Ovary (tissue), 3 donors: ENCODE results near the gene GNB5.
A peak's percentile ranks its signal among the peaks of the same experiment; 100 is the strongest.

Experiments used
- EP300 ChIP-seq: sonication (generic); formaldehyde crosslinking; IDR thresholded peaks from one replicate; pipeline ENCODE4 v1.6.1; 2017; ENCODE audit warnings: antibody characterized with exemption
- POLR2A ChIP-seq: fragments of 450-650 bp; IDR thresholded peaks from one replicate; pipeline ENCODE4 v1.6.1; 2017; ENCODE audit warnings: antibody characterized with exemption, mild to moderate bottlenecking, moderate library complexity
- TF ChIP-seq, protein P1 (sequence below), 3 donors: fragments of 450-650 bp in 2 of 3; fragments of 200-600 bp in 1 of 3; IDR thresholded peaks; one replicate each; pipeline versions ENCODE4 v1.5.1 to v1.8.0; 2016 to 2022; ENCODE audit warnings: antibody characterized with exemption in 3 of 3, mild to moderate bottlenecking in 1 of 3
- donor health status: DM: no; HTN: no; CAD: no.

GRCh38 chr15:52183562-52184173, 7.5 kb downstream of the GNB5 start:
- TF ChIP-seq EP300, result no peak
- TF ChIP-seq, protein P1, sequence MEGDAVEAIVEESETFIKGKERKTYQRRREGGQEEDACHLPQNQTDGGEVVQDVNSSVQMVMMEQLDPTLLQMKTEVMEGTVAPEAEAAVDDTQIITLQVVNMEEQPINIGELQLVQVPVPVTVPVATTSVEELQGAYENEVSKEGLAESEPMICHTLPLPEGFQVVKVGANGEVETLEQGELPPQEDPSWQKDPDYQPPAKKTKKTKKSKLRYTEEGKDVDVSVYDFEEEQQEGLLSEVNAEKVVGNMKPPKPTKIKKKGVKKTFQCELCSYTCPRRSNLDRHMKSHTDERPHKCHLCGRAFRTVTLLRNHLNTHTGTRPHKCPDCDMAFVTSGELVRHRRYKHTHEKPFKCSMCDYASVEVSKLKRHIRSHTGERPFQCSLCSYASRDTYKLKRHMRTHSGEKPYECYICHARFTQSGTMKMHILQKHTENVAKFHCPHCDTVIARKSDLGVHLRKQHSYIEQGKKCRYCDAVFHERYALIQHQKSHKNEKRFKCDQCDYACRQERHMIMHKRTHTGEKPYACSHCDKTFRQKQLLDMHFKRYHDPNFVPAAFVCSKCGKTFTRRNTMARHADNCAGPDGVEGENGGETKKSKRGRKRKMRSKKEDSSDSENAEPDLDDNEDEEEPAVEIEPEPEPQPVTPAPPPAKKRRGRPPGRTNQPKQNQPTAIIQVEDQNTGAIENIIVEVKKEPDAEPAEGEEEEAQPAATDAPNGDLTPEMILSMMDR (IDR thresholded peaks at IDR 0.05), result peak; percentile 44 to 72 (median 63)
- TF ChIP-seq POLR2A, result no peak
